ENCODE data around the gene STK38.

The STK38 gene

GRCh38 chr6:36501686-36502085, 45.6 kb downstream of the STK38 start:
- TF ChIP-seq EZH2phosphoT487 (IDR thresholded peaks at IDR 0.05; ENCODE audit: low read depth): no peak
- TF ChIP-seq, protein P1, sequence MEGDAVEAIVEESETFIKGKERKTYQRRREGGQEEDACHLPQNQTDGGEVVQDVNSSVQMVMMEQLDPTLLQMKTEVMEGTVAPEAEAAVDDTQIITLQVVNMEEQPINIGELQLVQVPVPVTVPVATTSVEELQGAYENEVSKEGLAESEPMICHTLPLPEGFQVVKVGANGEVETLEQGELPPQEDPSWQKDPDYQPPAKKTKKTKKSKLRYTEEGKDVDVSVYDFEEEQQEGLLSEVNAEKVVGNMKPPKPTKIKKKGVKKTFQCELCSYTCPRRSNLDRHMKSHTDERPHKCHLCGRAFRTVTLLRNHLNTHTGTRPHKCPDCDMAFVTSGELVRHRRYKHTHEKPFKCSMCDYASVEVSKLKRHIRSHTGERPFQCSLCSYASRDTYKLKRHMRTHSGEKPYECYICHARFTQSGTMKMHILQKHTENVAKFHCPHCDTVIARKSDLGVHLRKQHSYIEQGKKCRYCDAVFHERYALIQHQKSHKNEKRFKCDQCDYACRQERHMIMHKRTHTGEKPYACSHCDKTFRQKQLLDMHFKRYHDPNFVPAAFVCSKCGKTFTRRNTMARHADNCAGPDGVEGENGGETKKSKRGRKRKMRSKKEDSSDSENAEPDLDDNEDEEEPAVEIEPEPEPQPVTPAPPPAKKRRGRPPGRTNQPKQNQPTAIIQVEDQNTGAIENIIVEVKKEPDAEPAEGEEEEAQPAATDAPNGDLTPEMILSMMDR (IDR thresholded peaks at IDR 0.05; ENCODE audit: low read depth, low read length): no peak
- no peaks in the 10 kb centered on the region for H3K9me3 ChIP-seq (ENCODE audit: insufficient read depth, low read length)

DNA sequence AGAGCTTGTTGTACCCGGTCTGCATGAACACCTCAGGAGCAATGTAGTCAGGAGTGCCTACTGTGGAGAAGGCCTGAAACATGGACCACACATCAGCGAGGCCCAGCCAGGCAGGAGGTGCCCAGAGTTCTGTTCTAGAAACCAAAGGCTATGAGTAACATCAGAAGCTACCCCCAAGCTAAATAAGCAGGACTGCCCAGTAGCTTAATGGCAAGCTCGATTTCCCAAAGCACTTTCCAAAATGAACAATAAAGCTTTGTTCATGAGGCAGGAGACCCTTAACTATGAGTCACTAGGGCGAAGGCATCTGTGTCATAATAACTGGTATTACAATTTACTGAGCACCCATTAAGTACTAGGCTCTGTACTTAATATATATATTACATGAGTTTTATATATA, 47.4 kb downstream of the STK38 start:
- no peak overlapping the region for H3K27ac ChIP-seq (ENCODE audit: low read length)
- H3K4me2 ChIP-seq (ENCODE audit: low read length): no peak overlapping the region
- no peaks in the 10 kb centered on the region for H3K27me3 ChIP-seq (ENCODE audit: low read depth, low read length)
- no peaks in the 10 kb centered on the region for H3K9me3 ChIP-seq (ENCODE audit: insufficient read depth, low read length)
- no peaks in the 10 kb centered on the region for H3K79me2 ChIP-seq (ENCODE audit: low read length)
- TF ChIP-seq, protein P1 (IDR thresholded peaks at IDR 0.05; ENCODE audit: low read depth, low read length): no peak
- TF ChIP-seq EZH2phosphoT487 (IDR thresholded peaks at IDR 0.05; ENCODE audit: low read depth): no peak
- H3K4me3 ChIP-seq (ENCODE audit: low read length): no peak overlapping the region
- H3K36me3 ChIP-seq (replicated peaks; ENCODE audit: low read depth, low read length): peaks cover 13% of the 10 kb centered on the region
- H3K9ac ChIP-seq (ENCODE audit: low read length): no peak overlapping the region
- H2AFZ ChIP-seq (ENCODE audit: low read depth, low read length): no peak overlapping the region
- H4K20me1 ChIP-seq (ENCODE audit: insufficient read depth, low read length): no peaks in the 10 kb centered on the region
- no peaks in the 10 kb centered on the region for H3K4me1 ChIP-seq (ENCODE audit: low read length)

More at GRCh38 chr6:36501686-36502085, 45.6 kb downstream of the STK38 start:
- Histone ChIP-seq H3K79me2 (ENCODE audit: low read length) (no peaks in the 10 kb centered on the region), H3K9ac (ENCODE audit: low read length) (no peak overlapping the region), H4K20me1 (ENCODE audit: insufficient read depth, low read length) (no peaks in the 10 kb centered on the region), H3K36me3 (replicated peaks; ENCODE audit: low read depth, low read length) (peaks cover under 1% of the 10 kb centered on the region), H3K27ac (ENCODE audit: low read length) (no peak overlapping the region), H2AFZ (ENCODE audit: low read depth, low read length) (no peak overlapping the region), H3K4me3 (ENCODE audit: low read length) (no peak overlapping the region), H3K27me3 (ENCODE audit: low read depth, low read length) (no peaks in the 10 kb centered on the region), H3K4me1 (ENCODE audit: low read length) (no peaks in the 10 kb centered on the region), H3K4me2 (ENCODE audit: low read length) (no peak overlapping the region)

DNA sequence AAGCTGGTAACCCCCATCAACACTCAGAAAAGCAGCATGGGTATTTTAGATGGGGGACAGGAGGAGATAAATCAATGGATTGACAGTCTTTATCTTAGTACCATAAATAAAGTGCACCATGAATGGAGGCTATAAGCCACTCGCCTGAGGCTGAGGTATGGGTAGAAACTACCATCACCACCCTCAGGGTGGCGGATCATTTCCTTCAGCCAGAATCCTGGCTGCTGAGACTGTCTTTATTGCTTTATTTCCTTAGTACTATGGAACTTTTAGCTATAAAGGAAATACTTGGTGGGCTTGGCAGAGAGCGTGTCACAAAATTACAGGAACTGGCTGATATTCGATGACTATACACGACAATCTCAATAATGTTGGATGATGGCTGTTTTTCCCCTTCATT, 52.2 kb downstream of the STK38 start:
- no peak overlapping the region for H3K9ac ChIP-seq (ENCODE audit: low read length)
- H4K20me1 ChIP-seq (ENCODE audit: insufficient read depth, low read length): no peaks in the 10 kb centered on the region
- H3K27ac ChIP-seq (ENCODE audit: low read length): no peak overlapping the region
- no peak overlapping the region for H2AFZ ChIP-seq (ENCODE audit: low read depth, low read length)
- no peak overlapping the region for H3K4me3 ChIP-seq (ENCODE audit: low read length)
- no peaks in the 10 kb centered on the region for H3K9me3 ChIP-seq (ENCODE audit: insufficient read depth, low read length)
- H3K79me2 ChIP-seq (ENCODE audit: low read length): no peaks in the 10 kb centered on the region
- H3K27me3 ChIP-seq (ENCODE audit: low read depth, low read length): no peaks in the 10 kb centered on the region
- H3K4me2 ChIP-seq (ENCODE audit: low read length): no peak overlapping the region
- no peaks in the 10 kb centered on the region for H3K4me1 ChIP-seq (ENCODE audit: low read length)
- peaks cover 23% of the 10 kb centered on the region for H3K36me3 ChIP-seq (replicated peaks; ENCODE audit: low read depth, low read length)
- TF ChIP-seq EZH2phosphoT487 (IDR thresholded peaks at IDR 0.05; ENCODE audit: low read depth): no peak
- TF ChIP-seq, protein P1 (IDR thresholded peaks at IDR 0.05; ENCODE audit: low read depth, low read length): no peak

- no peaks in the 10 kb centered on the region for H3K27me3 ChIP-seq (ENCODE audit: low read depth, low read length)
- H4K20me1 ChIP-seq (ENCODE audit: insufficient read depth, low read length): no peaks in the 10 kb centered on the region
- TF ChIP-seq, protein P1 (IDR thresholded peaks at IDR 0.05; ENCODE audit: low read depth, low read length): no peak
- peaks cover 33% of the 10 kb centered on the region for H3K36me3 ChIP-seq (replicated peaks; ENCODE audit: low read depth, low read length)
- H3K4me2 ChIP-seq (ENCODE audit: low read length): no peak overlapping the region
- no peak overlapping the region for H3K4me3 ChIP-seq (ENCODE audit: low read length)
- H3K27ac ChIP-seq (ENCODE audit: low read length): no peak overlapping the region
- no peak overlapping the region for H2AFZ ChIP-seq (ENCODE audit: low read depth, low read length)
- no peak overlapping the region for H3K9ac ChIP-seq (ENCODE audit: low read length)
- no peaks in the 10 kb centered on the region for H3K79me2 ChIP-seq (ENCODE audit: low read length)
- H3K4me1 ChIP-seq (ENCODE audit: low read length): no peaks in the 10 kb centered on the region
- H3K9me3 ChIP-seq (ENCODE audit: insufficient read depth, low read length): no peaks in the 10 kb centered on the region
Observed at GRCh38 chr6:36493859-36494258, 53.4 kb downstream of the STK38 start.

Measured in OCI-LY3 (cell line).